WTC11 (cell line): Measurements from ENCODE around the gene ZC2HC1B. TPM values are rescaled to one million over a fixed set of nuclear protein-coding genes. Genes with fewer than 3 reads are reported as not detected.

Experiments
- ATAC-seq: fragments of 200-7000 bp; cut with Tn5 transposase; 2 replicates; pipeline ENCODE4 v1.10.0; 2021; ENCODE audit warnings: mild to moderate bottlenecking, moderate library complexity
- CTCF ChIA-PET: fragments of 300-600 bp; sonication (Branson Sonifier 250); formaldehyde crosslinking; loops from one replicate; lab custom pipeline; 2021; ENCODE audit warnings: antibody characterized with exemption; lab: Charles Lee
- POLR2A ChIA-PET: fragments of 350-600 bp; sonication (Branson Sonifier 250); formaldehyde crosslinking; loops from one replicate; lab custom pipeline; 2021; ENCODE audit warnings: antibody characterized with exemption; lab: Charles Lee
- DNase-seq: peaks from one replicate; pipeline ENCODE4 v3.0.0; 2021; ENCODE audit warnings: low spot score
- H3K27ac Mint-ChIP-seq: 2 replicates; pipeline ENCODE4 v1.8.0; 2021; ENCODE audit warnings: mixed read lengths
- H3K27me3 Mint-ChIP-seq: 2 replicates; pipeline ENCODE4 v1.8.0; 2021; ENCODE audit warnings: low read depth, mild to moderate bottlenecking, moderate library complexity, mixed read lengths
- H3K36me3 Mint-ChIP-seq: 2 replicates; pipeline ENCODE4 v1.8.0; 2021; ENCODE audit warnings: mixed read lengths
- H3K4me1 Mint-ChIP-seq: 2 replicates; pipeline ENCODE4 v1.8.0; 2022; ENCODE audit warnings: mixed read lengths
- H3K4me3 Mint-ChIP-seq: 2 replicates; pipeline ENCODE4 v1.8.0; 2021; ENCODE audit warnings: mild to moderate bottlenecking, moderate library complexity, mixed read lengths
- H3K9me3 Mint-ChIP-seq: 2 replicates; pipeline ENCODE4 v1.8.0; 2021; ENCODE audit warnings: mixed read lengths
- ATF1 ChIP-seq: sonication (generic); formaldehyde crosslinking; IDR thresholded peaks from 2 replicates; pipeline ENCODE4 v1.8.1; 2023; ENCODE audit warnings: mild to moderate bottlenecking, moderate library complexity, missing genetic modification reagents
- CDX4 ChIP-seq: fragments of 250-450 bp; sonication (Bioruptor Pico); IDR thresholded peaks from 2 replicates; pipeline ENCODE4 v1.9.0; 2021; ENCODE audit warnings: moderate library complexity, mild to moderate bottlenecking, inconsistent platforms, borderline replicate concordance
- E2F1 ChIP-seq: sonication (generic); formaldehyde crosslinking; IDR thresholded peaks from 2 replicates; pipeline ENCODE4 v1.8.0; 2022; ENCODE audit warnings: mild to moderate bottlenecking, missing genetic modification reagents
- ETV6 ChIP-seq: sonication (generic); formaldehyde crosslinking; IDR thresholded peaks from 2 replicates; pipeline ENCODE4 v1.8.1; 2022; ENCODE audit warnings: mild to moderate bottlenecking, missing genetic modification reagents
- GRHL2 ChIP-seq: fragments of 250-450 bp; sonication (Bioruptor Pico); IDR thresholded peaks from 2 replicates; pipeline ENCODE4 v1.8.0; 2022; ENCODE audit warnings: mild to moderate bottlenecking, moderate library complexity; ENCODE audit not compliant: insufficient replicate concordance, severe bottlenecking
- GTF2I ChIP-seq: fragments of 250-450 bp; sonication (Bioruptor Pico); conservative IDR thresholded peaks from 2 replicates; pipeline ENCODE4 v1.4.0; 2021; ENCODE audit warnings: mild to moderate bottlenecking
- NR1H2 ChIP-seq: sonication (generic); formaldehyde crosslinking; IDR thresholded peaks from 2 replicates; pipeline ENCODE4 v1.9.0; 2021; ENCODE audit warnings: mild to moderate bottlenecking, moderate library complexity, missing genetic modification reagents
- SMAD3 ChIP-seq: sonication (generic); formaldehyde crosslinking; IDR thresholded peaks from 2 replicates; pipeline ENCODE4 v1.8.0; 2022; ENCODE audit warnings: missing genetic modification reagents, mild to moderate bottlenecking, borderline replicate concordance
- SOX15 ChIP-seq: fragments of 250-450 bp; sonication (Bioruptor Pico); IDR thresholded peaks from 2 replicates; pipeline ENCODE4 v1.9.0; 2021; ENCODE audit warnings: mild to moderate bottlenecking
- ZNF317 ChIP-seq: sonication (generic); formaldehyde crosslinking; IDR thresholded peaks from 2 replicates; pipeline ENCODE4 v1.8.1; 2023; ENCODE audit warnings: low read depth, mild to moderate bottlenecking, moderate library complexity, missing genetic modification reagents, borderline replicate concordance
- total RNA-seq: library from RNA; stranded (reverse); gene quantifications from 3 replicates; pipeline ENCODE4 v1.2.3, GENCODE V29; 2021
- TF ChIP-seq, protein P1 (sequence below): sonication (generic); formaldehyde crosslinking; IDR thresholded peaks from 2 replicates; pipeline ENCODE4 v1.8.0; 2022; ENCODE audit warnings: mild to moderate bottlenecking, missing genetic modification reagents
- TF ChIP-seq, protein P2 (sequence below): sonication (generic); formaldehyde crosslinking; IDR thresholded peaks from 2 replicates; pipeline ENCODE4 v1.8.0; 2023; ENCODE audit warnings: missing genetic modification reagents
- TF ChIP-seq, protein P3 (sequence below): sonication (generic); formaldehyde crosslinking; IDR thresholded peaks from 2 replicates; pipeline ENCODE4 v1.8.0; 2022; ENCODE audit warnings: missing genetic modification reagents
- TF ChIP-seq, protein P4 (sequence below): sonication (generic); formaldehyde crosslinking; IDR thresholded peaks from 2 replicates; pipeline ENCODE4 v1.8.1; 2023; ENCODE audit warnings: mild to moderate bottlenecking, moderate library complexity, missing genetic modification reagents

The ZC2HC1B gene
- total RNA-seq, 1 experiment from 2014 or later: not detected

DNA sequence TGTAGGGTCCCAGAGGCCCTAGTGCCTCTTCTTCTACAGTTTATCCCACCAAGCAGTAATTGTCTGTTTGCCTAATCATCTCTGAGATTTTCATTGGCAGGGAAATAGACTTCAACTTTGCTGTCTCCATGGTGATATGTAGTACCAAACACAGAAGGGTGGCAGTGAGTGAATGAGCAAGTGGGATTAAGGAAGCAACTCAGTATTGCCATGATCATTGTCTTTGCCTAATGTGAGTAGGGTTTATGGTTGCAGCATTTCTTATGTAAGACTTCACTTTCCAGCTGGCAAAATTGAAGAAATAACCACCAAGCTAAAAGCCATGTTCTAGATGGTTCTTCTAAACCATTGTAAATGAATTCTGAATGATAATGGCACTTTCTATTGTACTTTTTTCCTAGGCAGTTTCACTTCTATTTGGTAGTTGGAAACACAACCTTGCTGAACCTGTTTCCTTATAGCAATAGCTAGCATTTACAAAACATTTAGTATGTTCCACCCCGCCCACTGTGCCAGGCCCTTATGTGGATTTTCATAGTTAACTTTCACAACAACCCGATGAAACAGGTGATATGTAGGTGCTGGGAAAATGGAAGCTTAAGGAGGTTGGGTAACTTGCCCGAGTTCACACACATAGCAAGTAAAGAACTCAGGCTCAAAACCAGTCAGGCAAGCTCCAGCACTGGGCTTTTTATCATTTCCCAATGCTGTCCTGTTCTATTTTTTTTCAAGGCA is 32.0 kb downstream of the ZC2HC1B start:
- H3K27ac Mint-ChIP-seq: no peak overlapping the region
- no peak for ATAC-seq

More for the DNA sequence above, 32.0 kb downstream of the ZC2HC1B start:
- H3K4me1 Mint-ChIP-seq: peaks cover 9% of the 10 kb centered on the region; the same call in 1 of the 2 replicates
- H3K36me3 Mint-ChIP-seq: no peaks in the 10 kb centered on the region
- TF ChIP-seq ZNF317 (no peak), ETV6 (CRISPR knock-in tag) (no peak), E2F1 (no peak), ATF1 (no peak), GRHL2 (CRISPR knock-in tag) (no peak), SMAD3 (CRISPR knock-in tag) (no peak), GTF2I (CRISPR knock-in tag) (no peak), SOX15 (CRISPR knock-in tag) (no peak), NR1H2 (CRISPR knock-in tag) (no peak), CDX4 (CRISPR knock-in tag) (no peak)
- TF ChIP-seq, protein P1, sequence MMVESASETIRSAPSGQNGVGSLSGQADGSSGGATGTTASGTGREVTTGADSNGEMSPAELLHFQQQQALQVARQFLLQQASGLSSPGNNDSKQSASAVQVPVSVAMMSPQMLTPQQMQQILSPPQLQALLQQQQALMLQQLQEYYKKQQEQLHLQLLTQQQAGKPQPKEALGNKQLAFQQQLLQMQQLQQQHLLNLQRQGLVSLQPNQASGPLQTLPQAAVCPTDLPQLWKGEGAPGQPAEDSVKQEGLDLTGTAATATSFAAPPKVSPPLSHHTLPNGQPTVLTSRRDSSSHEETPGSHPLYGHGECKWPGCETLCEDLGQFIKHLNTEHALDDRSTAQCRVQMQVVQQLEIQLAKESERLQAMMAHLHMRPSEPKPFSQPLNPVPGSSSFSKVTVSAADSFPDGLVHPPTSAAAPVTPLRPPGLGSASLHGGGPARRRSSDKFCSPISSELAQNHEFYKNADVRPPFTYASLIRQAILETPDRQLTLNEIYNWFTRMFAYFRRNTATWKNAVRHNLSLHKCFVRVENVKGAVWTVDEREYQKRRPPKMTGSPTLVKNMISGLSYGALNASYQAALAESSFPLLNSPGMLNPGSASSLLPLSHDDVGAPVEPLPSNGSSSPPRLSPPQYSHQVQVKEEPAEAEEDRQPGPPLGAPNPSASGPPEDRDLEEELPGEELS (CRISPR knock-in tag): no peak
- TF ChIP-seq, protein P2, sequence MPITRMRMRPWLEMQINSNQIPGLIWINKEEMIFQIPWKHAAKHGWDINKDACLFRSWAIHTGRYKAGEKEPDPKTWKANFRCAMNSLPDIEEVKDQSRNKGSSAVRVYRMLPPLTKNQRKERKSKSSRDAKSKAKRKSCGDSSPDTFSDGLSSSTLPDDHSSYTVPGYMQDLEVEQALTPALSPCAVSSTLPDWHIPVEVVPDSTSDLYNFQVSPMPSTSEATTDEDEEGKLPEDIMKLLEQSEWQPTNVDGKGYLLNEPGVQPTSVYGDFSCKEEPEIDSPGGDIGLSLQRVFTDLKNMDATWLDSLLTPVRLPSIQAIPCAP (CRISPR knock-in tag): no peak
- TF ChIP-seq, protein P3, sequence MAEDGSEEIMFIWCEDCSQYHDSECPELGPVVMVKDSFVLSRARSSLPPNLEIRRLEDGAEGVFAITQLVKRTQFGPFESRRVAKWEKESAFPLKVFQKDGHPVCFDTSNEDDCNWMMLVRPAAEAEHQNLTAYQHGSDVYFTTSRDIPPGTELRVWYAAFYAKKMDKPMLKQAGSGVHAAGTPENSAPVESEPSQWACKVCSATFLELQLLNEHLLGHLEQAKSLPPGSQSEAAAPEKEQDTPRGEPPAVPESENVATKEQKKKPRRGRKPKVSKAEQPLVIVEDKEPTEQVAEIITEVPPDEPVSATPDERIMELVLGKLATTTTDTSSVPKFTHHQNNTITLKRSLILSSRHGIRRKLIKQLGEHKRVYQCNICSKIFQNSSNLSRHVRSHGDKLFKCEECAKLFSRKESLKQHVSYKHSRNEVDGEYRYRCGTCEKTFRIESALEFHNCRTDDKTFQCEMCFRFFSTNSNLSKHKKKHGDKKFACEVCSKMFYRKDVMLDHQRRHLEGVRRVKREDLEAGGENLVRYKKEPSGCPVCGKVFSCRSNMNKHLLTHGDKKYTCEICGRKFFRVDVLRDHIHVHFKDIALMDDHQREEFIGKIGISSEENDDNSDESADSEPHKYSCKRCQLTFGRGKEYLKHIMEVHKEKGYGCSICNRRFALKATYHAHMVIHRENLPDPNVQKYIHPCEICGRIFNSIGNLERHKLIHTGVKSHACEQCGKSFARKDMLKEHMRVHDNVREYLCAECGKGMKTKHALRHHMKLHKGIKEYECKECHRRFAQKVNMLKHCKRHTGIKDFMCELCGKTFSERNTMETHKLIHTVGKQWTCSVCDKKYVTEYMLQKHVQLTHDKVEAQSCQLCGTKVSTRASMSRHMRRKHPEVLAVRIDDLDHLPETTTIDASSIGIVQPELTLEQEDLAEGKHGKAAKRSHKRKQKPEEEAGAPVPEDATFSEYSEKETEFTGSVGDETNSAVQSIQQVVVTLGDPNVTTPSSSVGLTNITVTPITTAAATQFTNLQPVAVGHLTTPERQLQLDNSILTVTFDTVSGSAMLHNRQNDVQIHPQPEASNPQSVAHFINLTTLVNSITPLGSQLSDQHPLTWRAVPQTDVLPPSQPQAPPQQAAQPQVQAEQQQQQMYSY (CRISPR knock-in tag): no peak
- TF ChIP-seq, protein P4, sequence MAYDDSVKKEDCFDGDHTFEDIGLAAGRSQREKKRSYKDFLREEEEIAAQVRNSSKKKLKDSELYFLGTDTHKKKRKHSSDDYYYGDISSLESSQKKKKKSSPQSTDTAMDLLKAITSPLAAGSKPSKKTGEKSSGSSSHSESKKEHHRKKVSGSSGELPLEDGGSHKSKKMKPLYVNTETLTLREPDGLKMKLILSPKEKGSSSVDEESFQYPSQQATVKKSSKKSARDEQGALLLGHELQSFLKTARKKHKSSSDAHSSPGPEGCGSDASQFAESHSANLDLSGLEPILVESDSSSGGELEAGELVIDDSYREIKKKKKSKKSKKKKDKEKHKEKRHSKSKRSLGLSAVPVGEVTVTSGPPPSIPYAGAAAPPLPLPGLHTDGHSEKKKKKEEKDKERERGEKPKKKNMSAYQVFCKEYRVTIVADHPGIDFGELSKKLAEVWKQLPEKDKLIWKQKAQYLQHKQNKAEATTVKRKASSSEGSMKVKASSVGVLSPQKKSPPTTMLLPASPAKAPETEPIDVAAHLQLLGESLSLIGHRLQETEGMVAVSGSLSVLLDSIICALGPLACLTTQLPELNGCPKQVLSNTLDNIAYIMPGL (CRISPR knock-in tag): no peak
- no peak overlapping the region for H3K4me3 Mint-ChIP-seq
- CTCF ChIA-PET: interaction anchor here (1.0 kb wide), 1 partner anchor 304 kb away, joined by 3 read pairs; no protein-coding TSS in a partner anchor
- no peaks in the 10 kb centered on the region for H3K27me3 Mint-ChIP-seq
- H3K9me3 Mint-ChIP-seq: no peaks in the 10 kb centered on the region
- POLR2A ChIA-PET: no interaction called here
- no peak for DNase-seq
